Omental fat pad (tissue), 4 donors: ENCODE measurements around the gene DNMT1. TPM values are rescaled to one million over a fixed set of nuclear protein-coding genes. Genes with fewer than 3 reads are reported as not detected.

Source experiments
- ATAC-seq: fragments of 150-250 bp; one replicate; pipeline ENCODE4 v1.9.1; 2016; ENCODE audit warnings: mild to moderate bottlenecking, moderate library complexity; ENCODE audit not compliant: low FRiP score
- DNase-seq: peaks from one replicate; pipeline ENCODE4 v3.0.0-alpha.2; 2019; ENCODE audit warnings: low spot score
- CTCF ChIP-seq, 3 donors: fragments of 450-650 bp; IDR thresholded peaks; one replicate each; pipeline ENCODE4 v1.5.1; 2016 to 2017; ENCODE audit warnings: antibody characterized with exemption in 3 of 3, mild to moderate bottlenecking in 3 of 3, moderate library complexity in 2 of 3
- total RNA-seq, 4 donors: library from RNA; depleted of rRNA; stranded (reverse); fragments of >200 nt; gene quantifications; one replicate each; pipeline ENCODE4 v1.1.0, GENCODE V29; 2016

DNMT1 gene
- total RNA-seq, 4 donors from 2014 or later, result 38.4 to 84.7 (median 50.2) TPM

GRCh38 chr19:10137751-10138682, 56.7 kb downstream of the DNMT1 start:
- DNase-seq, result no peak

GRCh38 chr19:10136936-10137335, 57.8 kb downstream of the DNMT1 start:
- TF ChIP-seq CTCF (IDR thresholded peaks at IDR 0.05), result no peak

More at GRCh38 chr19:10137751-10138682, 56.7 kb downstream of the DNMT1 start:
- ATAC-seq, result no peak
- no peak for TF ChIP-seq CTCF (IDR thresholded peaks at IDR 0.05)

GRCh38 chr19:10135551-10136334, 59.0 kb downstream of the DNMT1 start:
- no peak for DNase-seq
- TF ChIP-seq CTCF (IDR thresholded peaks at IDR 0.05), result no peak
- ATAC-seq, result no peak

More at GRCh38 chr19:10136936-10137335, 57.8 kb downstream of the DNMT1 start:
- DNase-seq (no peak), ATAC-seq (no peak)

- no peak for ATAC-seq
- TF ChIP-seq CTCF (IDR thresholded peaks at IDR 0.05), result no peak
- no peak for DNase-seq
These were observed 60.7 kb downstream of the DNMT1 start for GRCh38 chr19:10134040-10134439.

GRCh38 chr19:10133596-10133995, 61.2 kb downstream of the DNMT1 start:
- DNase-seq, result no peak
- TF ChIP-seq CTCF (IDR thresholded peaks at IDR 0.05), result no peak
- no peak for ATAC-seq

- no peak for ATAC-seq
- no peak for TF ChIP-seq CTCF (IDR thresholded peaks at IDR 0.05)
- DNase-seq, result no peak
These were observed 61.8 kb downstream of the DNMT1 start for GRCh38 chr19:10132905-10133304.
